ENCODE results near the gene CNIH4. TPM values are rescaled to one million over a fixed set of nuclear protein-coding genes. Genes with fewer than 3 reads are reported as not detected.
A peak's percentile ranks its signal among the peaks of the same experiment; 100 is the strongest.
"Not testable (repeated sequence)": the region's sequence is repeated elsewhere in the genome, so short reads cannot be mapped to it uniquely, and the experiment has no call there.

Gene CNIH4
- total RNA-seq, 1 donor = 62.6 TPM

DNA sequence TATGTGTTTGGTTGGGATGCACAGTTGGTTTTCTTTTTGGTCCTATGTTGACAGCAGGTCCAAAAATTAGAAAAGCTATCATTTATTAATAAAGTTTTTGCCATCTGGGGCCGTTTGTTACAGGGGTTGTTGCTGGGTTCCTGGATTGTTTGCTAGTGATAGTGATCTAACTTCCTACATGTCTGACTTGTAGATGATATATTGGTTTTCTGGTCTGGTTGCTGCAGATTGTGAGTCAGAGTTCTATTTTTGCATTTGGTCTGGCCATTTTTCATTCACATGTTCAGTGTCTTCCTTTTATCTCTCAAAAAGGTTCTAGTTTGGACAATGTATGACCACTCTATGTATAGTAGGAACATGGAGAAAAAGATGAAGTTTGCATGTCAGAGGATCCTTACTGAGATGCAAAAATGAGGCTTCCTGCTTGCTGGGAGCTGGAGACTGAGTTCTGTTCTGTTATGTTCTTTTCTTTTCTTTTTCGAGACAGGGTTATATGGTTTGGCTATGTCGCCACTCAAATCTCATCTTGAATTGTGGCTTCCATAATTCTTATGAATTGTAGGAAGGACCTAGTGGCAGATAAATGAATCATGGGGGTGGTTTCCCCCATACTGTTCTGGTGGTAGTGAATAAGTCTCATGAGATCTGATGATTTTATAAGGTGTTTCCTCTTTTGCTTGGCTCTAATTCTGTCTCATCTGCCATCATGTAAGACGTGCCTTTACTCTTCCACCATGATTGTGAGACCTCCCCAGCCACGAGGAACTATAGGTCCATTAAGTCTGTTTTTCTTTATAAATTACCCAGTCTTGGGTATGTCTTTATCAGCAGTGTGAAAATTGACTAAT, 22.5 kb upstream of the CNIH4 start:
- no peak overlapping the region for H3K4me3 ChIP-seq (ENCODE audit: low read depth, low read length)
- TF ChIP-seq, protein P1, sequence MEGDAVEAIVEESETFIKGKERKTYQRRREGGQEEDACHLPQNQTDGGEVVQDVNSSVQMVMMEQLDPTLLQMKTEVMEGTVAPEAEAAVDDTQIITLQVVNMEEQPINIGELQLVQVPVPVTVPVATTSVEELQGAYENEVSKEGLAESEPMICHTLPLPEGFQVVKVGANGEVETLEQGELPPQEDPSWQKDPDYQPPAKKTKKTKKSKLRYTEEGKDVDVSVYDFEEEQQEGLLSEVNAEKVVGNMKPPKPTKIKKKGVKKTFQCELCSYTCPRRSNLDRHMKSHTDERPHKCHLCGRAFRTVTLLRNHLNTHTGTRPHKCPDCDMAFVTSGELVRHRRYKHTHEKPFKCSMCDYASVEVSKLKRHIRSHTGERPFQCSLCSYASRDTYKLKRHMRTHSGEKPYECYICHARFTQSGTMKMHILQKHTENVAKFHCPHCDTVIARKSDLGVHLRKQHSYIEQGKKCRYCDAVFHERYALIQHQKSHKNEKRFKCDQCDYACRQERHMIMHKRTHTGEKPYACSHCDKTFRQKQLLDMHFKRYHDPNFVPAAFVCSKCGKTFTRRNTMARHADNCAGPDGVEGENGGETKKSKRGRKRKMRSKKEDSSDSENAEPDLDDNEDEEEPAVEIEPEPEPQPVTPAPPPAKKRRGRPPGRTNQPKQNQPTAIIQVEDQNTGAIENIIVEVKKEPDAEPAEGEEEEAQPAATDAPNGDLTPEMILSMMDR (IDR thresholded peaks at IDR 0.05; ENCODE audit: insufficient read depth, low read depth, low read length) = no peak
- DNase-seq (ENCODE audit: low read depth) = peak; percentile 48

DNA sequence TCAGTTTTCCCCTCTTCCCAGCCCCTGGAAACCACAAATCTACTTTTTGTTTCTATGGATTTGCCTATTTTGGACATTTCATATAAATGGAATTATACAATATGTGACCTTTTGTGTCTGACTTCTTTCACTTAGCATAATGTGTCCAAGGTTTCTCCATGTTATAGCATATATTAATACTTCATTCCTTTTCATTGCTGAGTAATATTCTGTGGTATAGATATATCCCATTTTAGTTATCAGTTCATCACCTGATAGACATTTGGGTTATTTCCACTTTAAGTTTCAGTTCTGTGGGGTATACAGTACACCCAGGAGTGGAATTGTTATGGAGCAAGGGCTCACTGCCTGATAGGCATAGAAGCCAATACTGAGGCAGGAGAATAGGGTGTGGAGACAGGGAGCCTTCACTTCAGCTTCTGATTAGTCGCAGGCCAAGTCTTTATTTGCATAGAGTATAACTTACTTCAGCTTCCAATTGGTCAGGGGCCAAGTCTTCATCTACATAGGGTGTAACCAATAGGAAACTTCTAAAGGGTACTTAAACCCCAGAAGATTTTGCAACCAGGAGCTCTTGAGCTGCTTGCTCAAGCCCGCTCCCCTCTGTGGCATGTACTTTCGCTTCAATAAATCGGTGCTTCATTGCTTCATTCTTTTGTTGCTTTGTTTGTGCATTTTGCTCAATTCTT, 18.4 kb upstream of the CNIH4 start:
- no peak overlapping the region for H3K4me3 ChIP-seq (ENCODE audit: low read depth, low read length)
- TF ChIP-seq, protein P1 (IDR thresholded peaks at IDR 0.05; ENCODE audit: insufficient read depth, low read depth, low read length) = no peak
- peak; percentile 13 for DNase-seq (ENCODE audit: low read depth)

DNA sequence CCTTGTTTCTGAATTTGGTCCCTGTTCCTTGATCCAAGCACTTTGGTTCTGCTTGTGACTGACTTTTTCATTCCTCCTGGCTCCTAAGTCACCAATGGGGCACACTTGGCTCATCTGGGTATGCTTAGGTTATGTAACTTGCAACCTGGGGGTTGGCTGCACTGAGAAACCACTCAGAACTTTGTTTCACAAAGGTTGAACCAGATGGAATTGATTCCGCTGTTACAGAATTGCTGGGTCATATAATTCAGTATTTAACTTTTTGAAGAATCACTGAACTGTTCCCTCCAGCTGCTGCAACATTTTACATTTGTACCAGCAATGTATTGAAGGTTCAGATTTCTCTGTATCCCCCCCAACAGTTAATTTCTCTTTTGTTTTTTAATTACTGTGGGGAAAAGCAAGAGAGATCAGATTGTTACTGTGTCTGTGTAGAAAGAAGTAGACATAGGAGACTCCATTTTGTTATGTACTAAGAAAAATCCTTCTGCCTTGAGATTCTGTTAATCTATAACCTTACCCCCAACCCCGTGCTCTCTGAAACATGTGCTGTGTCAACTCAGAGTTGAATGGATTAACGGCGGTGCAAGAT, 17.1 kb upstream of the CNIH4 start:
- DNase-seq (ENCODE audit: low read depth) = no peak
- no peak overlapping the region for H3K4me3 ChIP-seq (ENCODE audit: low read depth, low read length)
- TF ChIP-seq, protein P1 (IDR thresholded peaks at IDR 0.05; ENCODE audit: insufficient read depth, low read depth, low read length) = no peak

DNA sequence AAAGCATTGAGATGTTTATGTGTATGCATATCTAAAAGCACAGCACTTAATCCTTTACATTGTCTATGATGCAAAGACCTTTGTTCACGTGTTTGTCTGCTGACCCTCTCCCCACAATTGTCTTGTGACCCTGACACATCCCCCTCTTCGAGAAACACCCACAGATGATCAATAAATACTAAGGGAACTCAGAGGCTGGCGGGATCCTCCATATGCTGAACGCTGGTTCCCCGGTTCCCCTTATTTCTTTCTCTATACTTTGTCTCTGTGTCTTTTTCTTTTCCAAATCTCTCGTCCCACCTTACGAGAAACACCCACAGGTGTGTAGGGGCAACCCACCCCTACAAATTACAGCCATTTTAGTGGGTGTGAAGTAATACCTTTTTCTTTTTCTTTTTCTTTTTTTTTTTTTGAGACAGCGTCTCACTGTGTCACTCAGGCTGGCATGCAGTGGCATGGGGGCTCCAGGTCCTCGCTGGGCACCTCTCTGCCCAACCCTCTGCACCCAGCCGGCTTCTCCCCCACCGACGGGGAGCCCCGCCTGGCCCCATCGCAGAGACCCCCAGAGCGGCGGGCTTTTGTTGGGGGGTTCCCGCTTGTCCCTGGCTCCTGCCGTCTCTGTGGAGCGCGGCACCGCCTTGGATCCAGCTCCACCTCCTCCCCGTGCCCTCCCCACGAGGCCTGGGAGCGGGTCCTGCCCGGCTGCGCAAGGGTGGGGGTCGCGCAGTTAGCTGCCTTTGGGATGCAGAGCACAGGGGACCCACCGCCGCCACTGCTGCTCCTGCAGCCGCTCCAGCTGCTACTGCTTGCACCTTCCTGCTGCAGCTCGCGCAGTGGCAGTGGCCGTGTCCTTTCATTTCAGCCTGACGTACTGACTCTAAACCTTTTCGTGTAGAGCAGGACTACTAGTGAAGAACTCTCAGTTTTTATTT, 16.0 kb upstream of the CNIH4 start:
- H3K4me3 ChIP-seq (ENCODE audit: low read depth, low read length) = peak overlapping the region; percentile 58
- DNase-seq (ENCODE audit: low read depth) = peak; percentile 15

DNA sequence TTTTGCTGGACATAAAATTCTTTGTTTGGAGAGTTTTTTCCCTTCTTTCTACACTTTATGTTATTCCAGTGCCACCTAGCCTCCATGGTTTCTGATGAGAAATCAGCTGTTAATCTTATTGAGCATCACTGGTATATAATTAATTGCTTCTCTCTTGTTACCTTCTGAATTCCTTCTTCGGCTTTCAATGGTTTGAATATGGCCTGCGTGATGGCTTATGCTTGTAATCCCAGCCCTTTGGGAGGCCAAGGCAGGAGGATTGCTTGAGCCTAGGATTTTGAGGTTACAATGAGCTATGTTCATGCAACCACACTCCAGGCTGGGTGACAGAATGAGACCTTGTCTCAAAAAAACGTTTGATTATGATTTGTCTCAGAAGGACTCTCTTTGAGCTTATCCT, 13.0 kb upstream of the CNIH4 start:
- no peak overlapping the region for H3K4me3 ChIP-seq (ENCODE audit: low read depth, low read length)
- TF ChIP-seq, protein P1 (IDR thresholded peaks at IDR 0.05; ENCODE audit: insufficient read depth, low read depth, low read length) = no peak
- no peak for DNase-seq (ENCODE audit: low read depth)

DNA sequence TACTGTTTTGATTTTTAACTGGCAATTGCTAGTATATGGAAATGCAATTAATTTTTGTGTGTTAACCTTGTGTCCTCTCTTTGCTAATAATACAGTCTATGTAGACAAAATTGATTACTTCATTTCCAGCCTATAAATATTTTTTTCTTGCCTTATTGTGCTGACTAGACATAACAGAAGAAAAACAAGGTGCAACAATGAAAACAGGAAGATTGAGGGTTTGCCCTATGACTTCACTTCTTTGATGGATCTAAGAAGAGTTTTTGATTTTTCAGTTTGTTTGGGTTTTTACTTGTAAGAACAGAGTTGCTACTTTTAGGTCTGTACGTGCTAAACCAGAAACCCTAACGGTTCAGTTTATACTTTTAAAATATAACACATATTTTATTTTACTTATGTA, 8.5 kb upstream of the CNIH4 start:
- TF ChIP-seq, protein P1 (IDR thresholded peaks at IDR 0.05; ENCODE audit: insufficient read depth, low read depth, low read length) = no peak
- DNase-seq (ENCODE audit: low read depth) = no peak
- H3K4me3 ChIP-seq (ENCODE audit: low read depth, low read length) = no peak overlapping the region

DNA sequence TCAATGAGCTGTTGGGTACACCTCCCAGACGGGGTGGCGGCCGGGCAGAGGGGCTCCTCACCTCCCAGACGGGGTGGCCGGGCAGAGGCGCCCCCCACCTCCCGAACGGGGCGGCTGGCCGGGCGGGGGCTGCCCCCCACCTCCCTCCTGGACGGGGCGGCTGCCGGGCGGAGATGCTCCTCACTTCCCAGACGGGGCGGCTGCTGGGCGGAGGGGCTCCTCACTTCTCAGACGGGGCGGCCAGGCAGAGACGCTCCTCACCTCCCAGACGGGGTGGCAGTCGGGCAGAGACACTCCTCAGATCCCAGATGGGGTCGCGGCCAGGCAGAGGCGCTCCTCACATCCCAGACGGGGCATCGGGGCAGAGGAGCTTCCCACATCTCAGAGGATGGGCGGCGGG, 7.0 kb upstream of the CNIH4 start:
- not testable (repeated sequence) for DNase-seq (ENCODE audit: low read depth); H3K4me3 ChIP-seq (ENCODE audit: low read depth, low read length)

DNA sequence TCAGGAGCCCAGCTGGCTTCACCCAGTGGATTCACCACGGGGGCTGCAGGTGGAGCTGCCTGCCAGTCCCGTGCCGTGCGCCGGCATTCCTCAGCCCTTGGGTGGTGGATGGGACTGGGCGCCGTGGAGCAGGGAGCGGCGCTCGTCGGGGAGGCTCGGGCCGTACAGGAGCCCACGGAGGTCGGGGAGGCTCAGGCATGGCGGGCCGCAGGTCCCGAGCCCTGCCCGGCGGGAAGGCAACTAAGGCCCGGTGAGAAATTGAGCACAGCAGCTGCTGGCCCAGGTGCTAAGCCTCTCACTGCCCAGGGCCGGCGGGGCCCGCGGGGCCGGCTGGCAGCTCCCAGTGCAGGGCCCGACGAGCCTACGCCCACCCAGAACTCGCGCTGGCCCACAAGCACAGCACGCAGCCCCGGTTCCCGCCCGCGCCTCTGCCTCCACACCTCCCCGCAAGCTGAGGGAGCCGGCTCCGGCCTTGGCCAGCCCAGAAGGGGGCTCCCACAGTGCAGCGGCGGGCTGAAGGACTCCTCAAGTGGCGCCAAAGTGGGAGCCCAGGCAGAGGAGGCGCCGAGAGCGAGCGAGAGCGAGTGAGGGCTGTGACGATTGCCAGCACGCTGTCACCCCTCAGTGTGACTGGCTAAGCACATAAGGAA, 4.1 kb upstream of the CNIH4 start:
- not testable (repeated sequence) for H3K4me3 ChIP-seq (ENCODE audit: low read depth, low read length); DNase-seq (ENCODE audit: low read depth)

Data from fibroblast of villous mesenchyme (primary cell).